Fibroblast of villous mesenchyme (primary cell): ENCODE results near the gene KRT6A. TPM values are rescaled to one million over a fixed set of nuclear protein-coding genes. Genes with fewer than 3 reads are reported as not detected.
"Not testable (repeated sequence)": the region's sequence is repeated elsewhere in the genome, so short reads cannot be mapped to it uniquely, and the experiment has no call there.

ENCODE experiments used
- DNase-seq: peaks from one replicate; pipeline ENCODE4 v3.0.0-alpha.2; 2010; ENCODE audit warnings: low read depth
- H3K4me3 ChIP-seq: 2 replicates; pipeline ENCODE4 v1.5.1; 2011; ENCODE audit warnings: low read depth, mild to moderate bottlenecking, low read length
- CTCF ChIP-seq: IDR thresholded peaks from 2 replicates; pipeline ENCODE4 v1.5.1; 2012; ENCODE audit warnings: low read depth, mild to moderate bottlenecking, low read length; ENCODE audit not compliant: insufficient read depth
- total RNA-seq: library from RNA; depleted of rRNA; stranded (reverse); fragments of >200 nt; gene quantifications from 2 replicates; pipeline ENCODE4 v1.2.3, GENCODE V29; 2012

Gene KRT6A
- total RNA-seq, 1 donor: not detected

GRCh38 chr12:52496054-52496453 lies 3.0 kb upstream of the KRT6A start:
- DNase-seq: no peak
- no peak overlapping the region for H3K4me3 ChIP-seq
- TF ChIP-seq CTCF: no peak

GRCh38 chr12:52495389-52495788 lies 2.3 kb upstream of the KRT6A start:
- peak; percentile 6 for DNase-seq

GRCh38 chr12:52494518-52494917 lies 1.5 kb upstream of the KRT6A start:
- no peak overlapping the region for H3K4me3 ChIP-seq
- TF ChIP-seq CTCF: no peak
- peak; percentile 67 for DNase-seq

More at GRCh38 chr12:52495389-52495788, 2.3 kb upstream of the KRT6A start:
- H3K4me3 ChIP-seq: no peak overlapping the region
- TF ChIP-seq CTCF: no peak

- no peak for TF ChIP-seq CTCF
- no peak for DNase-seq
- H3K4me3 ChIP-seq: no peak overlapping the region
These were observed 1.0 kb upstream of the KRT6A start for GRCh38 chr12:52494100-52494499.

GRCh38 chr12:52492405-52492804 lies 652 bp downstream of the KRT6A start:
- not testable (repeated sequence) for H3K4me3 ChIP-seq, DNase-seq

GRCh38 chr12:52491495-52491894 lies 1.6 kb downstream of the KRT6A start:
- not testable (repeated sequence) for H3K4me3 ChIP-seq, DNase-seq

- DNase-seq: no peak
- TF ChIP-seq CTCF: no peak
- H3K4me3 ChIP-seq: no peak overlapping the region
These were observed 4.3 kb downstream of the KRT6A start for GRCh38 chr12:52488736-52489135.

- not testable (repeated sequence) for H3K4me3 ChIP-seq, DNase-seq
These were observed 5.2 kb downstream of the KRT6A start for GRCh38 chr12:52487744-52488443.
